IMR-90 (cell line): Measurements from ENCODE around the gene HHATL. TPM values are rescaled to one million over a fixed set of nuclear protein-coding genes. Genes with fewer than 3 reads are reported as not detected.

Source experiments
- ATAC-seq: fragments of 200-7000 bp; cut with Tn5 transposase; 2 replicates; pipeline ENCODE4 v1.9.1; 2020; ENCODE audit warnings: low read depth, mild to moderate bottlenecking, moderate library complexity
- BruUV-seq: library from RNA; stranded (reverse); fragments of 400-500 nt; replicated peaks from 2 replicates; lab custom pipeline; 2021; lab: Mats Ljungman, UMichigan
- CTCF ChIA-PET: fragments of 300-600 bp; formaldehyde crosslinking; extraction: SDS; loops from one replicate; lab custom pipeline; 2021; ENCODE audit warnings: antibody characterized with exemption; lab: Yijun Ruan, JAX
- POLR2A ChIA-PET: fragments of 300-600 bp; sonication (Branson Sonifier 250); formaldehyde crosslinking; loops from one replicate; lab custom pipeline; 2022; ENCODE audit warnings: antibody characterized with exemption; ENCODE audit not compliant: unreplicated experiment; lab: Charles Lee
- DNase-seq: peaks from one replicate; pipeline ENCODE4 v3.0.0; 2013
- H2AFZ ChIP-seq: replicated peaks from 2 replicates; pipeline ENCODE3; 2013; ENCODE audit warnings: low read length, mild to moderate bottlenecking; ENCODE audit not compliant: poor library complexity
- H2AK5ac ChIP-seq: 2 replicates; pipeline ENCODE4 v1.6.1; 2013; ENCODE audit warnings: low read depth, low read length, inconsistent platforms
- H2AK9ac ChIP-seq: replicated peaks from 2 replicates; pipeline ENCODE3; 2013; ENCODE audit warnings: mild to moderate bottlenecking, low read depth, low read length, moderate library complexity; ENCODE audit not compliant: poor library complexity
- H2BK120ac ChIP-seq: 2 replicates; pipeline ENCODE4 v1.6.1; 2013; ENCODE audit warnings: low read depth, low read length, inconsistent platforms
- H2BK15ac ChIP-seq: 3 replicates; pipeline ENCODE4 v1.6.1; 2013; ENCODE audit warnings: low read depth, low read length, inconsistent platforms
- H2BK20ac ChIP-seq: 2 replicates; pipeline ENCODE4 v1.6.1; 2013; ENCODE audit warnings: low read depth, mild to moderate bottlenecking, inconsistent platforms, low read length, moderate library complexity
- H2BK5ac ChIP-seq: 2 replicates; pipeline ENCODE4 v1.6.1; 2013; ENCODE audit warnings: mild to moderate bottlenecking, low read depth, low read length, inconsistent platforms; ENCODE audit not compliant: poor library complexity, severe bottlenecking
- H3K14ac ChIP-seq: replicated peaks from 2 replicates; pipeline ENCODE4 v1.6.1; 2013; ENCODE audit warnings: low read depth, low read length, inconsistent platforms
- H3K18ac ChIP-seq: 2 replicates; pipeline ENCODE4 v1.6.1; 2013; ENCODE audit warnings: low read depth, low read length, control low read depth
- H3K23ac ChIP-seq: 2 replicates; pipeline ENCODE4 v1.6.1; 2013; ENCODE audit warnings: low read depth, low read length, inconsistent platforms
- H3K27ac ChIP-seq: 2 replicates; pipeline ENCODE4 v1.5.1; 2013; ENCODE audit warnings: mild to moderate bottlenecking, control low read depth, low read length; ENCODE audit not compliant: insufficient read depth
- H3K27me3 ChIP-seq: 2 replicates; pipeline ENCODE4 v1.6.1; 2013; ENCODE audit warnings: low read length; ENCODE audit not compliant: control insufficient read depth, insufficient read depth
- H3K36me3 ChIP-seq: 2 replicates; pipeline ENCODE4 v1.6.1; 2013; ENCODE audit warnings: low read length, mixed read lengths; ENCODE audit not compliant: control insufficient read depth, insufficient read depth
- H3K4ac ChIP-seq: 2 replicates; pipeline ENCODE4 v1.6.1; 2013; ENCODE audit warnings: low read depth, low read length, inconsistent platforms
- H3K4me1 ChIP-seq: 2 replicates; pipeline ENCODE4 v1.6.1; 2013; ENCODE audit warnings: low read length, mixed read lengths; ENCODE audit not compliant: control insufficient read depth, insufficient read depth
- H3K4me2 ChIP-seq: 2 replicates; pipeline ENCODE4 v1.6.1; 2013; ENCODE audit warnings: low read depth, mild to moderate bottlenecking, control low read depth, low read length, moderate library complexity
- H3K4me3 ChIP-seq: 2 replicates; pipeline ENCODE4 v1.5.1; 2013; ENCODE audit warnings: low read depth, mild to moderate bottlenecking, control low read depth, low read length, moderate library complexity; ENCODE audit not compliant: insufficient read depth
- H3K56ac ChIP-seq: 2 replicates; pipeline ENCODE4 v1.6.1; 2013; ENCODE audit warnings: low read length, inconsistent platforms; ENCODE audit not compliant: insufficient read depth; ENCODE audit errors: extremely low read depth
- H3K79me1 ChIP-seq, 2 experiments: 2 replicates each; pipeline ENCODE4 v1.6.1; 2013; ENCODE audit warnings: low read length in 2 of 2, inconsistent platforms in 1 of 2, low read depth in 1 of 2
- H3K9ac ChIP-seq: 2 replicates; pipeline ENCODE4 v1.6.1; 2013; ENCODE audit warnings: low read depth, low read length, control low read depth
- H3K9me1 ChIP-seq: 2 replicates; pipeline ENCODE4 v1.6.1; 2013; ENCODE audit warnings: low read length, inconsistent platforms; ENCODE audit not compliant: insufficient read depth
- H3K9me3 ChIP-seq: 2 replicates; pipeline ENCODE4 v1.6.1; 2013; ENCODE audit warnings: low read length; ENCODE audit not compliant: control insufficient read depth, insufficient read depth
- H4K20me1 ChIP-seq: 2 replicates; pipeline ENCODE4 v1.6.1; 2013; ENCODE audit warnings: low read length, inconsistent platforms; ENCODE audit not compliant: insufficient read depth
- H4K5ac ChIP-seq: 2 replicates; pipeline ENCODE4 v1.6.1; 2013; ENCODE audit warnings: mild to moderate bottlenecking, low read depth, low read length, control low read depth
- H4K8ac ChIP-seq, 2 experiments: 2 replicates each; pipeline ENCODE4 v1.6.1; 2013; ENCODE audit warnings: low read depth in 2 of 2, low read length in 2 of 2, control low read depth in 1 of 2, inconsistent platforms in 1 of 2
- H4K91ac ChIP-seq: 2 replicates; pipeline ENCODE4 v1.6.1; 2013; ENCODE audit warnings: low read depth, low read length, inconsistent platforms; ENCODE audit not compliant: insufficient read depth
- CEBPB ChIP-seq: IDR thresholded peaks from 2 replicates; pipeline ENCODE4 v1.6.1; 2012; ENCODE audit warnings: low read depth, low read length, improper control_type of control experiment
- CHD1 ChIP-seq: IDR thresholded peaks from 2 replicates; pipeline ENCODE4 v1.6.1; 2012; ENCODE audit warnings: low read depth, low read length, improper control_type of control experiment
- CTCF ChIP-seq: conservative IDR thresholded peaks from 2 replicates; pipeline ENCODE4 v1.5.1; 2012; ENCODE audit warnings: mild to moderate bottlenecking, low read depth, low read length, improper control_type of control experiment
- FOS ChIP-seq: fragments of 150-350 bp; IDR thresholded peaks from 2 replicates; pipeline ENCODE4 v1.6.1; 2016; ENCODE audit warnings: low read depth, low read length
- MAFK ChIP-seq: IDR thresholded peaks from 2 replicates; pipeline ENCODE4 v1.6.1; 2012; ENCODE audit warnings: low read depth, low read length, improper control_type of control experiment
- MAZ ChIP-seq: IDR thresholded peaks from 2 replicates; pipeline ENCODE4 v1.6.1; 2012; ENCODE audit warnings: low read depth, mild to moderate bottlenecking, low read length, improper control_type of control experiment, moderate library complexity, borderline replicate concordance
- MXI1 ChIP-seq: IDR thresholded peaks from 2 replicates; pipeline ENCODE4 v1.6.1; 2012; ENCODE audit warnings: low read depth, mild to moderate bottlenecking, low read length, moderate library complexity, borderline replicate concordance
- NFE2L2 ChIP-seq: fragments of 150-350 bp; IDR thresholded peaks from 2 replicates; pipeline ENCODE4 v1.6.1; 2016; ENCODE audit warnings: low read depth, mild to moderate bottlenecking, low read length
- POLR2A ChIP-seq: IDR thresholded peaks from 2 replicates; pipeline ENCODE4 v1.6.1; 2012; ENCODE audit warnings: mild to moderate bottlenecking, low read depth, low read length
- RAD21 ChIP-seq: IDR thresholded peaks from 2 replicates; pipeline ENCODE4 v1.6.1; 2012; ENCODE audit warnings: low read length, improper control_type of control experiment
- RCOR1 ChIP-seq: IDR thresholded peaks from 2 replicates; pipeline ENCODE4 v1.6.1; 2012; ENCODE audit warnings: mild to moderate bottlenecking, low read length, improper control_type of control experiment; ENCODE audit not compliant: insufficient replicate concordance
- RFX5 ChIP-seq: IDR thresholded peaks from 2 replicates; pipeline ENCODE4 v1.8.0; 2012; ENCODE audit warnings: low read depth, mild to moderate bottlenecking, low read length, moderate library complexity
- SMC3 ChIP-seq: fragments of 150-350 bp; IDR thresholded peaks from 2 replicates; pipeline ENCODE4 v1.6.1; 2016; ENCODE audit warnings: low read depth, mild to moderate bottlenecking, antibody characterized with exemption, low read length, moderate library complexity
- USF2 ChIP-seq: fragments of 150-350 bp; IDR thresholded peaks from 2 replicates; pipeline ENCODE4 v1.6.1; 2017; ENCODE audit warnings: mild to moderate bottlenecking, antibody characterized with exemption, low read length, low read depth
- WGBS, 2 experiments: methylation state at CpG; one replicate each; pipeline versions ENCODE4 v1.1.5 to v1.1.7; 2013; ENCODE audit warnings: missing lambda C conversion rate in 2 of 2; ENCODE audit not compliant: insufficient read length in 1 of 2; ENCODE audit errors: extremely low coverage in 2 of 2; 5-methylcytosine and 5-hydroxymethylcytosine counted together
- dilution Hi-C: fragments of 300-500 bp; cut with HindIII; formaldehyde crosslinking; loops from one replicate; pipeline ENCODE4 v1.14.3; 2018; ENCODE audit warnings: low sequenced_read_pairs; ENCODE audit not compliant: unreplicated experiment
- in situ Hi-C: fragments of 300-500 bp; cut with MboI; formaldehyde crosslinking; loops from 3 replicates; pipeline ENCODE4 v1.14.3; 2019; ENCODE audit warnings: low sequenced_read_pairs, inconsistent platforms, mixed read lengths
- intact Hi-C: fragments of 100-400 bp; cut with micrococcal nuclease; formaldehyde crosslinking; loops from 2 replicates; pipeline ENCODE4 v1.10.0; 2022
- polyA plus RNA-seq, 3 experiments: library from polyadenylated mRNA; depleted of rRNA; stranded (reverse); fragments of >200 nt; gene quantifications; 2 replicates each; pipeline ENCODE4 v1.2.3, GENCODE V29; 2012; ENCODE audit warnings: low replicate concordance in 1 of 3
- total RNA-seq: library from RNA; depleted of rRNA; stranded (reverse); fragments of >200 nt; gene quantifications from 2 replicates; pipeline ENCODE4 v1.2.3, GENCODE V29; 2012
- TF ChIP-seq, protein P1 (sequence below): fragments of 150-350 bp; IDR thresholded peaks from 2 replicates; pipeline ENCODE4 v1.6.1; 2016; ENCODE audit warnings: low read depth, mild to moderate bottlenecking, low read length, moderate library complexity, borderline replicate concordance

Gene HHATL
- total and polyA plus RNA-seq, 2 of the 4 experiments (the other 2 are of a cell fraction), result not detected

DNA sequence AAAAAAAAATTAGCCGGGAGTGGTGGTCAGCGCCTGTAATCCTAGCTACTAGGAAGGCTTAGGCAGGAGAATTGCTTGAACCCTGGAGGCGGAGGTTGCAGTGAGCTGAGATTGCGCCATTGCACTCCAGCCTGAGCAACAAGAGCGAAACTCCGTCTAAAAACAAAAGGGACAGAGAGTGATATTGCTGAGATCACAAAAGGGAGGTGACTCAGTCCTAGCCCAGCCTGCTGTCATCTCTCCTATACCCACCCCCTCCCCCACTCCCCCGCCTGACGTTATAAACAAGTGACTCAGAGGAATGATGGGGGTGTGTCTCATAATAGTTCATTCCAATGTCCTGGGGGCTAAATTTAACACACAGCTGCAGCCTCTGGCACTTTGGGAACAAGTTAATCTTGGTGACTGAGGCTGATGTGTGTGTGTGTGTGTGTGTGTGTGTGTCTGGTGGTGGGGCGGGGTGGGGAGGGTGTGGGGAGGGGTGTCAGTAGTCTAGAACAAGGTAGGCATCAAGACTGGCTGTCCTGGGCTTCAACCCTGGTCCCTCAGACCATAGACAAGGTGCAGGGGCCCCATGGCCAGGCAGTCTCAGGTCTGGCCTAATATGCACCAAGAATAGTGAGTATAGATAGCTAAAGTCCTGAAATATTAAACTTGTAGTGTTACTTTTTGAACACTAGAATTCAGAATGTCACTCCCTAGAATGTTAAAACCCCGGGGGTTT lies 18.6 kb downstream of the HHATL start:
- Histone ChIP-seq H3K23ac (no peak overlapping the region), H2AFZ (no peak overlapping the region), H3K18ac (no peak overlapping the region), H3K4ac (no peak overlapping the region), H3K79me1 (no peaks in the 10 kb centered on the region), H3K27me3 (peaks cover 23% of the 10 kb centered on the region), H3K4me1 (peaks cover 7% of the 10 kb centered on the region), H3K36me3 (no peaks in the 10 kb centered on the region), H3K9ac (no peak overlapping the region), H2BK20ac (0 out of 2 replicates have a peak overlapping the region, but pooled peaks have one; percentile 10), H2BK120ac (no peak overlapping the region), H2BK5ac (no peak overlapping the region), H3K9me3 (peaks cover 7% of the 10 kb centered on the region), H3K14ac (no peak overlapping the region), H2BK15ac (no peak overlapping the region), H3K56ac (no peak overlapping the region), H2AK9ac (no peak overlapping the region), H4K20me1 (no peaks in the 10 kb centered on the region; the same call in 1 of the 2 replicates), H3K9me1 (peaks cover 6% of the 10 kb centered on the region), H3K4me3 (no peak overlapping the region), H3K4me2 (no peak overlapping the region), H4K8ac (no peak overlapping the region), H4K91ac (no peak overlapping the region), H3K27ac (no peak overlapping the region), H4K5ac (no peak overlapping the region), H2AK5ac (no peak overlapping the region; the same call in 1 of the 2 replicates)
- ChIA-PET CTCF (interaction anchor here (0.7 kb wide), 1 partner anchor 79 kb away, joined by 3 read pairs; no protein-coding TSS in a partner anchor), POLR2A (interaction anchor here (0.6 kb wide), 1 partner anchor 33 kb away, joined by 7 read pairs; no protein-coding TSS in a partner anchor)
- intact Hi-C loops (no loop called here), dilution Hi-C loops (no loop called here), in situ Hi-C loops (no loop called here)
- BruUV-seq, result no TSS peak
- WGBS, 2 experiments, result no CpG with 5 or more reads among the region's 10 CpGs
- DNase-seq (peak; percentile 97), ATAC-seq (peak; percentile 96)
- TF ChIP-seq CHD1 (no peak), RCOR1 (no peak), RFX5 (no peak), MAZ (peak; percentile 79; the same call in 1 of the 2 replicates), MAFK (peak; percentile 56; the same call in 1 of the 2 replicates), FOS (peak; percentile 80), POLR2A (no peak), CTCF (no peak), MXI1 (no peak), SMC3 (no peak), RAD21 (no peak), USF2 (no peak), CEBPB (peak; percentile 93), NFE2L2 (no peak)
- TF ChIP-seq, protein P1, sequence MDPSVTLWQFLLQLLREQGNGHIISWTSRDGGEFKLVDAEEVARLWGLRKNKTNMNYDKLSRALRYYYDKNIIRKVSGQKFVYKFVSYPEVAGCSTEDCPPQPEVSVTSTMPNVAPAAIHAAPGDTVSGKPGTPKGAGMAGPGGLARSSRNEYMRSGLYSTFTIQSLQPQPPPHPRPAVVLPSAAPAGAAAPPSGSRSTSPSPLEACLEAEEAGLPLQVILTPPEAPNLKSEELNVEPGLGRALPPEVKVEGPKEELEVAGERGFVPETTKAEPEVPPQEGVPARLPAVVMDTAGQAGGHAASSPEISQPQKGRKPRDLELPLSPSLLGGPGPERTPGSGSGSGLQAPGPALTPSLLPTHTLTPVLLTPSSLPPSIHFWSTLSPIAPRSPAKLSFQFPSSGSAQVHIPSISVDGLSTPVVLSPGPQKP, result no peak
